IPS-20b (cell line): ENCODE measurements around the gene SULT1A3.
"Not testable (repeated sequence)": the region's sequence is repeated elsewhere in the genome, so short reads cannot be mapped to it uniquely, and the experiment has no call there.

Experiments
- H3K27ac ChIP-seq: one replicate; pipeline ENCODE4 v1.5.1; 2013; ENCODE audit warnings: low read length
- H3K27me3 ChIP-seq: 2 replicates; pipeline ENCODE4 v1.6.1; 2013; ENCODE audit warnings: mild to moderate bottlenecking, low read length, inconsistent platforms; ENCODE audit not compliant: insufficient read depth
- H3K36me3 ChIP-seq: 2 replicates; pipeline ENCODE4 v1.6.1; 2013; ENCODE audit warnings: low read depth, mild to moderate bottlenecking, inconsistent platforms, low read length, moderate library complexity; ENCODE audit not compliant: insufficient read depth
- H3K4me1 ChIP-seq: 2 replicates; pipeline ENCODE4 v1.6.1; 2013; ENCODE audit warnings: mild to moderate bottlenecking, control low read depth, inconsistent platforms, low read length, moderate library complexity; ENCODE audit not compliant: insufficient read depth
- H3K4me3 ChIP-seq: 2 replicates; pipeline ENCODE4 v1.5.1; 2013; ENCODE audit warnings: mild to moderate bottlenecking, low read length, inconsistent platforms
- H3K9ac ChIP-seq: 2 replicates; pipeline ENCODE4 v1.6.1; 2013; ENCODE audit warnings: low read depth, mild to moderate bottlenecking, inconsistent platforms, low read length, moderate library complexity
- H3K9me3 ChIP-seq: 2 replicates; pipeline ENCODE4 v1.6.1; 2013; ENCODE audit warnings: mild to moderate bottlenecking, low read depth, low read length, inconsistent platforms; ENCODE audit not compliant: insufficient read depth

The SULT1A3 gene

GRCh38 chr16:30187971-30188561 lies 11.0 kb upstream of the SULT1A3 start:
- Histone ChIP-seq H3K27ac (no peak overlapping the region), H3K9me3 (no peaks in the 10 kb centered on the region), H3K27me3 (peaks cover 13% of the 10 kb centered on the region), H3K9ac (no peak overlapping the region), H3K36me3 (no peaks in the 10 kb centered on the region), H3K4me1 (no peaks in the 10 kb centered on the region), H3K4me3 (no peak overlapping the region)

GRCh38 chr16:30191158-30191557 lies 7.9 kb upstream of the SULT1A3 start:
- not testable (repeated sequence) for H3K4me1 ChIP-seq, H3K9me3 ChIP-seq, H3K4me3 ChIP-seq, H3K27ac ChIP-seq, H3K9ac ChIP-seq, H3K27me3 ChIP-seq, H3K36me3 ChIP-seq

GRCh38 chr16:30193098-30193497 lies 6.0 kb upstream of the SULT1A3 start:
- H3K27ac ChIP-seq, H3K27me3 ChIP-seq, H3K9me3 ChIP-seq: not testable (repeated sequence)

DNA sequence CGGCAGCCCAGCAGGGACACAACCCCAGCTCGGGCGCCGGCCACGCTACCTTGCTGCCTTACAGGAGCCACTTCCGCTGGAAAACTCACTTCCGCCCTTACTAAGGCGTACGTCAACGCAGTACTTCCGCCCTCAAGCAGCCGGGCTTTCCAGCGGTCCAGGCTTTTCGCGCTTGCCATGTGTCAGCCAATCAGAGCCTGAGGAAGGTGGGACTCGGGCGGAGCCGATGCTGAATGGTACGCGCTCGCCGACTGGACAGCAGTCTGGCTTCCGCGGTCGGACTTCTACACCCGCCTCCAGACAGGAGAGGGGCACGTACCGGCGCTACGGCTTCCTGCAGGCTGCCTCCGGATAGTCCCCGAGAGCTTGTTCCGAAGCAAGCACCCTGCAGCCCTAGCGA lies 5.4 kb upstream of the SULT1A3 start, which contains the start of the genes BOLA2B and SLX1A:
Gene BOLA2B (minus strand): TSS at position 52 of the 400 bp plus-strand sequence. CDS start 71 bp downstream, outside the sequence.
Gene SLX1A (plus strand): TSS at position 261 of the 400 bp plus-strand sequence. CDS start 210 bp downstream, outside the sequence.
- H3K27me3 ChIP-seq, H3K36me3 ChIP-seq, H3K27ac ChIP-seq, H3K9me3 ChIP-seq, H3K4me3 ChIP-seq, H3K4me1 ChIP-seq, H3K9ac ChIP-seq: not testable (repeated sequence)

More at GRCh38 chr16:30193098-30193497, 6.0 kb upstream of the SULT1A3 start:
- not testable (repeated sequence) for H3K4me1 ChIP-seq, H3K9ac ChIP-seq, H3K36me3 ChIP-seq, H3K4me3 ChIP-seq

GRCh38 chr16:30194172-30194925 lies 4.7 kb upstream of the SULT1A3 start:
- not testable (repeated sequence) for H3K4me3 ChIP-seq, H3K9me3 ChIP-seq, H3K27ac ChIP-seq, H3K9ac ChIP-seq, H3K36me3 ChIP-seq, H3K27me3 ChIP-seq, H3K4me1 ChIP-seq

GRCh38 chr16:30197001-30197400 lies 2.1 kb upstream of the SULT1A3 start:
- not testable (repeated sequence) for H3K9ac ChIP-seq, H3K4me1 ChIP-seq, H3K9me3 ChIP-seq, H3K27ac ChIP-seq, H3K27me3 ChIP-seq, H3K36me3 ChIP-seq, H3K4me3 ChIP-seq

DNA sequence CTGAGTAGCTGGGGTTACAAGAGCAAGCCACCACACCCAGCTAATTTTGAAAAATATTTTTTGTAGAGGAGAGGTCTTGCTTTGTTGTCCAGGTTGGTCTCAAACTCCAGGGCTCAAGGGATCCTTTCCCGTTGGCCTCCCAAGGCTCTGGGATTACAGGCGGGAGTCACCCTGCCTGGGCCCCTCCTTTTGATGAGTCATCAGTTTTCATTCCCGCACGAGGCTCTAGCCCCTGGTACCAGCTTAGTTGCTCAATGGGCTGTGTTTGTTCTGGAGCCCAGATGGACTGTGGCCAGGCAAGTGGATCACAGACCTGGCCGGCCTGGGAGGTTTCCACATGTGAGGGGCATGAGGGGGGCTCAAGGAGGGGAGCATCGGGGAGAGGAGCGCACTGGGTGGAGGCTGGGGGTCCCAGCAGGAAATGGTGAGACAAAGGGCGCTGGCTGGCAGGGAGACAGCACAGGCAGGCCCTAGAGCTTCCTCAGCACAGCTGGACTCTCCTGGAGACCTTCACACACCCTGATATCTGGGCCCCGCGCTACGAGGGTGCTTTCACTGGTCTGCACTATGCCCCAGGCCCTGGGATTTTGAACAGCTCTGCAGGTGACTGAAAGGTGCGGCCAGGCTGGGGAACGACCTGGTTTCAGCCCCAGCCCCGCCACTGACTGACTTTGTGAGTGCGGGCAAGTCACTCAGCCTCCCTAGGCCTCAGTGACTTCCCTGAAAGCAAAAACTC lies 721 bp downstream of the SULT1A3 start:
- H3K27ac ChIP-seq, H3K4me3 ChIP-seq, H3K4me1 ChIP-seq: not testable (repeated sequence)

GRCh38 chr16:30205541-30206236 lies 6.6 kb downstream of the SULT1A3 start:
- not testable (repeated sequence) for H3K27ac ChIP-seq, H3K9ac ChIP-seq, H3K36me3 ChIP-seq, H3K4me3 ChIP-seq, H3K4me1 ChIP-seq, H3K27me3 ChIP-seq, H3K9me3 ChIP-seq

More for the DNA sequence above, 721 bp downstream of the SULT1A3 start:
- not testable (repeated sequence) for H3K27me3 ChIP-seq, H3K9me3 ChIP-seq, H3K36me3 ChIP-seq, H3K9ac ChIP-seq

GRCh38 chr16:30206252-30206651 lies 7.2 kb downstream of the SULT1A3 start:
- not testable (repeated sequence) for H3K9ac ChIP-seq

DNA sequence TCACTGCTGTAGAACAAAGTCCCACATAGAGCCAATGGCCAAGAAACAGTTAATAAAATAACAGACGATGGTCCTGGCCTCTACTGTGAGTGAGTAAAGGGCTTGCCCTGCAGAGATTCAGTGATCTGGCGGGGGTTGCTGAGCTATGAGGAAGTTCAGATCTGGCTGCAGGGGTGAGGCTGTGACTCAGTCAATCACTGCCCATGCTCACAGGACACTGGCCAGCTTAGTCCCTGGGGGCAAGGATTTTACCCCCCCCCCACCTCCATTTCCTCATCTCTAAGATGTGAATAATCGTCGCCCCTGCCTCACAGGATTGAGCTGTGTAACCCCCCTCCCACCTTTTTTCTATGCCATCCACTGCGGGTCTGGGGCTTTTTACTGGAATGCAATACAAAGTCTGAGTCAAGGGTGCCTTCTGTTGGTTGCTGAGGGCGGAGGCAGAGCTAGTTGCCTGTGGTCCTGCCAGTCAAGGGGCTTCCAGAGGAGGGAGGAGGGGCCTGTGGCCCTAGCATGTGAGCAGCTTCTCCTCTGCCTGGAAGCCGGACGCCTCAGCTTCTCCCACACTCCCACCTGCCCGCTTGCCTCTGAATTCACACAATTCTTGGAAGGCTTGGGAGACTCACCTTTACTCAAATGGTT lies 8.1 kb downstream of the SULT1A3 start:
- H3K9ac ChIP-seq, H3K27me3 ChIP-seq, H3K27ac ChIP-seq, H3K4me3 ChIP-seq, H3K4me1 ChIP-seq, H3K9me3 ChIP-seq, H3K36me3 ChIP-seq: not testable (repeated sequence)

More at GRCh38 chr16:30206252-30206651, 7.2 kb downstream of the SULT1A3 start:
- H3K27me3 ChIP-seq, H3K27ac ChIP-seq, H3K4me1 ChIP-seq, H3K9me3 ChIP-seq, H3K4me3 ChIP-seq, H3K36me3 ChIP-seq: not testable (repeated sequence)

DNA sequence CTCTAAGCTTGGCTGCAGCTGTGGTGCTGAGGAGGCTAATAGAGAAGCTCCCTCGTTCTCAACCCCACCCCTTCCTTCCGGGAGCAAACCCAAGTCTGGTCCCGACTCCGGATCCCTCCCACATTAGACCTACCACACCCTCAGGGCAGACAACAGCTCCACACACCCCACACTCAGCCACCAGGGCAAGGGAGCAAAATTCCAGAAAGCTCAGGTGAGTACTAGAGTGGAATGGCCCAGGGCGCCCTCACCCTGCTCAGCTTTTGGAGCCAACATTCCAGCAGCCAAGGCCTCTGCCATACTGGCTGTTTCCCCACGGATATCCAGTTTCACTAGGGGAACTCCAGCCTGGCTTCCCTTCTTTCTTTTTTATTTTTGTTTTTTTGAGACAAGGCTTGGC lies 10.0 kb downstream of the SULT1A3 start:
- not testable (repeated sequence) for H3K9me3 ChIP-seq, H3K4me1 ChIP-seq, H3K27me3 ChIP-seq, H3K9ac ChIP-seq, H3K27ac ChIP-seq, H3K4me3 ChIP-seq, H3K36me3 ChIP-seq
